GM10266 (cell line): ENCODE measurements around the gene ZNF20.
A peak's percentile ranks its signal among the peaks of the same experiment; 100 is the strongest.

ENCODE experiments used
- DNase-seq: peaks from one replicate; pipeline ENCODE4 v3.0.0; 2012; ENCODE audit errors: extremely low spot score
- CTCF ChIP-seq: IDR thresholded peaks from 2 replicates; pipeline ENCODE4 v1.5.1; 2012; ENCODE audit warnings: mild to moderate bottlenecking, low read depth; ENCODE audit not compliant: control insufficient read depth, insufficient read depth; ENCODE audit errors: missing control alignments

Gene ZNF20

GRCh38 chr19:12139885-12140544 is at the start of gene ZNF20:
ZNF20 (minus strand) TSS chr19:12140350; CDS start chr19:12140182, 168 bp downstream.
- TF ChIP-seq CTCF: no peak
- peak; percentile 95 for DNase-seq

GRCh38 chr19:12187625-12188024 is 47.5 kb upstream of the ZNF20 start:
- DNase-seq: no peak
- no peak for TF ChIP-seq CTCF

- DNase-seq: no peak
- no peak for TF ChIP-seq CTCF
Observed at GRCh38 chr19:12180377-12180776, 40.2 kb upstream of the ZNF20 start.

- DNase-seq: no peak
- no peak for TF ChIP-seq CTCF
Observed at GRCh38 chr19:12166626-12167025, 26.5 kb upstream of the ZNF20 start.

- no peak for DNase-seq
Observed at GRCh38 chr19:12163826-12164225, 23.7 kb upstream of the ZNF20 start.

GRCh38 chr19:12162882-12163806 is 23.0 kb upstream of the ZNF20 start, which contains the start of gene ZNF136:
ZNF136 (plus strand) TSS chr19:12163096; CDS start chr19:12163204, 108 bp downstream.
- peak; percentile 99 for DNase-seq
- TF ChIP-seq CTCF: no peak

More at GRCh38 chr19:12163826-12164225, 23.7 kb upstream of the ZNF20 start:
- no peak for TF ChIP-seq CTCF
